GM12891 (cell line): ENCODE measurements around the gene RANBP10.

ENCODE experiments used
- POLR2A ChIP-seq: IDR thresholded peaks from 2 replicates; pipeline ENCODE4 v1.6.1; 2011; ENCODE audit warnings: low read depth, low read length, control low read depth
- POLR2AphosphoS5 ChIP-seq: IDR thresholded peaks from 2 replicates; pipeline ENCODE4 v1.6.1; 2011; ENCODE audit warnings: low read depth, low read length, control low read depth
- TAF1 ChIP-seq: IDR thresholded peaks from 2 replicates; pipeline ENCODE4 v1.6.1; 2011; ENCODE audit warnings: low read depth, low read length, control low read depth

GRCh38 chr16:67719778-67720144 is 86.6 kb downstream of the RANBP10 start:
- TF ChIP-seq TAF1 (no peak), POLR2AphosphoS5 (no peak), POLR2A (no peak)
